HepG2 (cell line): Measurements from ENCODE around the gene RAC3. TPM values are rescaled to one million over a fixed set of nuclear protein-coding genes. Genes with fewer than 3 reads are reported as not detected.

Experiments
- ARID2 ChIP-seq: sonication (generic); formaldehyde crosslinking; IDR thresholded peaks from 2 replicates; pipeline ENCODE4 v1.8.1; 2022; ENCODE audit warnings: mild to moderate bottlenecking, missing genetic modification reagents, borderline replicate concordance
- ATF7-NPFF ChIP-seq: sonication (generic); formaldehyde crosslinking; IDR thresholded peaks from 2 replicates; pipeline ENCODE4 v1.8.1; 2023; ENCODE audit warnings: mild to moderate bottlenecking, low read depth, missing genetic modification reagents, moderate library complexity
- CSRNP2 ChIP-seq: sonication (generic); formaldehyde crosslinking; conservative IDR thresholded peaks from 2 replicates; pipeline ENCODE4 v1.8.0; 2022; ENCODE audit warnings: low read depth, missing genetic modification reagents
- ETV5 ChIP-seq: IDR thresholded peaks from 2 replicates; pipeline ENCODE4 v1.6.1; 2018; ENCODE audit warnings: missing biosample characterization, missing genetic modification reagents, inconsistent platforms, borderline replicate concordance
- KDM3A ChIP-seq: IDR thresholded peaks from 2 replicates; pipeline ENCODE4 v1.6.1; 2018; ENCODE audit warnings: low read depth, missing compliant biosample characterization
- MED1 ChIP-seq: sonication (generic); formaldehyde crosslinking; IDR thresholded peaks from 2 replicates; pipeline ENCODE4 v1.4.0; 2020; ENCODE audit warnings: missing genetic modification reagents
- NFKB2 ChIP-seq: sonication (generic); formaldehyde crosslinking; IDR thresholded peaks from 2 replicates; pipeline ENCODE4 v1.4.0; 2020; ENCODE audit warnings: missing genetic modification reagents, borderline replicate concordance
- NR2F6 ChIP-seq, 2 experiments: IDR thresholded peaks; 2 replicates each; pipeline ENCODE4 v1.6.1; 2016; ENCODE audit warnings: antibody characterized with exemption in 1 of 2, mild to moderate bottlenecking in 1 of 2
- SALL2 ChIP-seq: sonication (generic); formaldehyde crosslinking; IDR thresholded peaks from 2 replicates; pipeline ENCODE4 v1.8.1; 2023; ENCODE audit warnings: mild to moderate bottlenecking, missing genetic modification reagents, inconsistent platforms
- TBL1XR1 ChIP-seq: fragments of 150-350 bp; IDR thresholded peaks from 2 replicates; pipeline ENCODE4 v1.6.1; 2014; ENCODE audit warnings: borderline replicate concordance, low read length; ENCODE audit not compliant: partially characterized antibody
- ZNF350 ChIP-seq: sonication (generic); formaldehyde crosslinking; IDR thresholded peaks from 2 replicates; pipeline ENCODE4 v1.4.0; 2020; ENCODE audit warnings: mild to moderate bottlenecking, low read depth, missing genetic modification reagents, borderline replicate concordance
- ZNF775 ChIP-seq: sonication (generic); formaldehyde crosslinking; IDR thresholded peaks from 2 replicates; pipeline ENCODE4 v1.4.0; 2020; ENCODE audit warnings: missing genetic modification reagents, mild to moderate bottlenecking, moderate library complexity, borderline replicate concordance
- polyA plus RNA-seq, 8 experiments: library from polyadenylated mRNA; depleted of rRNA in 3 of 8; stranded (reverse) in 7 of 8; unstranded in 1 of 8; fragments of >200 nt; fragmentation: Illumina TruSeq in 4 of 8; extraction: Trizol in 4 of 8; gene quantifications; 2 replicates each; pipeline versions ENCODE4 v1.2.1 to v1.2.3, GENCODE V29; 2011 to 2016; ENCODE audit warnings: low read depth in 4 of 8, missing spikeins in 1 of 8, mixed read lengths in 1 of 8; ENCODE audit not compliant: insufficient read depth in 1 of 8
- total RNA-seq, 5 experiments: library from RNA; depleted of rRNA; stranded (reverse); fragments of >200 nt; fragmentation: Illumina TruSeq; extraction: Trizol; gene quantifications; 2 replicates each; pipeline ENCODE4 v1.2.3, GENCODE V29; 2016; ENCODE audit warnings: low read depth in 1 of 5
- TF ChIP-seq, protein P1 (sequence below): sonication (generic); formaldehyde crosslinking; IDR thresholded peaks from 2 replicates; pipeline ENCODE4 v1.8.1; 2023; ENCODE audit warnings: mild to moderate bottlenecking, missing genetic modification reagents
- TF ChIP-seq, protein P2 (sequence below): sonication (generic); formaldehyde crosslinking; IDR thresholded peaks from 2 replicates; pipeline ENCODE4 v1.4.0; 2020; ENCODE audit warnings: missing genetic modification reagents
- TF ChIP-seq, protein P3 (sequence below): sonication (generic); formaldehyde crosslinking; IDR thresholded peaks from 2 replicates; pipeline ENCODE4 v1.8.0; 2023; ENCODE audit warnings: mild to moderate bottlenecking, missing genetic modification reagents

RAC3 gene
- total and polyA plus RNA-seq, 2 of the 13 experiments (the other 11 are each of a cell fraction or from before 2014, with no cell fraction given), result 10.5 to 21.3 TPM

- TF ChIP-seq, protein P1, sequence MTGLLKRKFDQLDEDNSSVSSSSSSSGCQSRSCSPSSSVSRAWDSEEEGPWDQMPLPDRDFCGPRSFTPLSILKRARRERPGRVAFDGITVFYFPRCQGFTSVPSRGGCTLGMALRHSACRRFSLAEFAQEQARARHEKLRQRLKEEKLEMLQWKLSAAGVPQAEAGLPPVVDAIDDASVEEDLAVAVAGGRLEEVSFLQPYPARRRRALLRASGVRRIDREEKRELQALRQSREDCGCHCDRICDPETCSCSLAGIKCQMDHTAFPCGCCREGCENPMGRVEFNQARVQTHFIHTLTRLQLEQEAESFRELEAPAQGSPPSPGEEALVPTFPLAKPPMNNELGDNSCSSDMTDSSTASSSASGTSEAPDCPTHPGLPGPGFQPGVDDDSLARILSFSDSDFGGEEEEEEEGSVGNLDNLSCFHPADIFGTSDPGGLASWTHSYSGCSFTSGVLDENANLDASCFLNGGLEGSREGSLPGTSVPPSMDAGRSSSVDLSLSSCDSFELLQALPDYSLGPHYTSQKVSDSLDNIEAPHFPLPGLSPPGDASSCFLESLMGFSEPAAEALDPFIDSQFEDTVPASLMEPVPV (CRISPR knock-in tag), result 0 out of 2 replicates have a peak, but pooled peaks have one; percentile 34
- TF ChIP-seq MED1, result no peak
- TF ChIP-seq NFKB2 (CRISPR knock-in tag), result 0 out of 2 replicates have a peak, but pooled peaks have one; percentile 31
- TF ChIP-seq ETV5 (CRISPR knock-in tag), result no peak
- TF ChIP-seq ZNF350 (CRISPR knock-in tag), result no peak
- TF ChIP-seq CSRNP2 (CRISPR knock-in tag), result no peak
- no peak for TF ChIP-seq ARID2 (CRISPR knock-in tag)
- TF ChIP-seq TBL1XR1, result no peak
- TF ChIP-seq, protein P2, sequence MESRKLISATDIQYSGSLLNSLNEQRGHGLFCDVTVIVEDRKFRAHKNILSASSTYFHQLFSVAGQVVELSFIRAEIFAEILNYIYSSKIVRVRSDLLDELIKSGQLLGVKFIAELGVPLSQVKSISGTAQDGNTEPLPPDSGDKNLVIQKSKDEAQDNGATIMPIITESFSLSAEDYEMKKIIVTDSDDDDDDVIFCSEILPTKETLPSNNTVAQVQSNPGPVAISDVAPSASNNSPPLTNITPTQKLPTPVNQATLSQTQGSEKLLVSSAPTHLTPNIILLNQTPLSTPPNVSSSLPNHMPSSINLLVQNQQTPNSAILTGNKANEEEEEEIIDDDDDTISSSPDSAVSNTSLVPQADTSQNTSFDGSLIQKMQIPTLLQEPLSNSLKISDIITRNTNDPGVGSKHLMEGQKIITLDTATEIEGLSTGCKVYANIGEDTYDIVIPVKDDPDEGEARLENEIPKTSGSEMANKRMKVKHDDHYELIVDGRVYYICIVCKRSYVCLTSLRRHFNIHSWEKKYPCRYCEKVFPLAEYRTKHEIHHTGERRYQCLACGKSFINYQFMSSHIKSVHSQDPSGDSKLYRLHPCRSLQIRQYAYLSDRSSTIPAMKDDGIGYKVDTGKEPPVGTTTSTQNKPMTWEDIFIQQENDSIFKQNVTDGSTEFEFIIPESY, result peak; percentile 61
- TF ChIP-seq NR2F6 (IDR thresholded peaks at IDR 0.05), result no peak
- TF ChIP-seq NR2F6 (CRISPR knock-in tag; IDR thresholded peaks at IDR 0.05), result no peak
- TF ChIP-seq ATF7-NPFF, result 0 out of 2 replicates have a peak, but pooled peaks have one; percentile 1
- no peak for TF ChIP-seq KDM3A
- TF ChIP-seq, protein P3, sequence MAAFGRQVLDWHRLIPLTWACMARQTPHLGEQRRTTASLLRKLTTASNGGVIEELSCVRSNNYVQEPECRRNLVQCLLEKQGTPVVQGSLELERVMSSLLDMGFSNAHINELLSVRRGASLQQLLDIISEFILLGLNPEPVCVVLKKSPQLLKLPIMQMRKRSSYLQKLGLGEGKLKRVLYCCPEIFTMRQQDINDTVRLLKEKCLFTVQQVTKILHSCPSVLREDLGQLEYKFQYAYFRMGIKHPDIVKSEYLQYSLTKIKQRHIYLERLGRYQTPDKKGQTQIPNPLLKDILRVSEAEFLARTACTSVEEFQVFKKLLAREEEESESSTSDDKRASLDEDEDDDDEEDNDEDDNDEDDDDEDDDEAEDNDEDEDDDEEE (CRISPR knock-in tag), result no peak
- no peak for TF ChIP-seq SALL2
- no peak for TF ChIP-seq ZNF775 (CRISPR knock-in tag)
- TF ChIP-seq, all 625 proteins: peak for 42
These were observed 46.3 kb downstream of the RAC3 start (continued) for GRCh38 chr17:82077617-82078358.
